MCF 10A (cell line): ENCODE data around the gene TMEM243. TPM values are rescaled to one million over a fixed set of nuclear protein-coding genes. Genes with fewer than 3 reads are reported as not detected.
A peak's percentile ranks its signal among the peaks of the same experiment; 100 is the strongest.
"Not testable (repeated sequence)": the region's sequence is repeated elsewhere in the genome, so short reads cannot be mapped to it uniquely, and the experiment has no call there.

Experiments used
- BruUV-seq: library from RNA; stranded (reverse); fragments of 400-500 nt; replicated peaks from 2 replicates; lab custom pipeline; 2021; lab: Mats Ljungman, UMichigan
- CTCF ChIA-PET: fragments of 300-600 bp; sonication (Branson Sonifier 250); formaldehyde crosslinking; extraction: SDS; loops from one replicate; lab custom pipeline; 2021; ENCODE audit warnings: antibody characterized with exemption, inconsistent platforms; lab: Yijun Ruan, JAX
- POLR2A ChIA-PET: fragments of 300-600, 350-650 bp; sonication (Branson Sonifier 250); formaldehyde crosslinking; extraction: SDS; loops from one replicate; lab custom pipeline; 2020; ENCODE audit warnings: antibody characterized with exemption, inconsistent platforms; lab: Yijun Ruan, JAX
- DNase-seq: peaks from one replicate; pipeline ENCODE4 v3.0.0-alpha.2; 2018; ENCODE audit not compliant: unreplicated experiment
- H3K27ac Mint-ChIP-seq: one replicate; pipeline ENCODE4 v1.8.0; 2022; ENCODE audit warnings: mild to moderate bottlenecking, low read depth, mixed read lengths; ENCODE audit not compliant: unreplicated experiment
- H3K27me3 Mint-ChIP-seq: one replicate; pipeline ENCODE4 v1.8.0; 2022; ENCODE audit warnings: mixed read lengths; ENCODE audit not compliant: insufficient read depth, unreplicated experiment
- H3K36me3 Mint-ChIP-seq: one replicate; pipeline ENCODE4 v1.8.0; 2022; ENCODE audit warnings: mild to moderate bottlenecking, moderate library complexity, mixed read lengths; ENCODE audit not compliant: insufficient read depth, unreplicated experiment
- H3K4me1 Mint-ChIP-seq: one replicate; pipeline ENCODE4 v1.8.0; 2022; ENCODE audit warnings: mixed read lengths; ENCODE audit not compliant: insufficient read depth, unreplicated experiment
- H3K4me3 Mint-ChIP-seq: one replicate; pipeline ENCODE4 v1.8.0; 2022; ENCODE audit warnings: mild to moderate bottlenecking, moderate library complexity, mixed read lengths; ENCODE audit not compliant: unreplicated experiment
- H3K9me3 Mint-ChIP-seq: one replicate; pipeline ENCODE4 v1.8.0; 2022; ENCODE audit warnings: mixed read lengths; ENCODE audit not compliant: unreplicated experiment
- CTCF ChIP-seq: fragments of 200-600 bp; IDR thresholded peaks from one replicate; pipeline ENCODE4 v1.8.0; 2022; ENCODE audit warnings: antibody characterized with exemption, mild to moderate bottlenecking; ENCODE audit not compliant: unreplicated experiment
- intact Hi-C: fragments of 100-400 bp; cut with micrococcal nuclease; formaldehyde crosslinking; loops from 2 replicates; pipeline ENCODE4 v1.14.1; 2022
- total RNA-seq: library from RNA; stranded (reverse); gene quantifications from 2 replicates; pipeline ENCODE4 v1.2.3, GENCODE V29; 2022

Gene TMEM243
- total RNA-seq, 1 experiment from 2014 or later: 23.0 TPM

GRCh38 chr7:87209295-87209924 is 10.1 kb downstream of the TMEM243 start:
- CTCF ChIA-PET: interaction anchor here (1.1 kb wide), 1 partner anchor 9 kb away, joined by 3 read pairs; no protein-coding TSS in a partner anchor
- intact Hi-C loops: no loop called here
- BruUV-seq: no TSS peak
- Mint-ChIP-seq H3K4me3 (no peak overlapping the region), H3K9me3 (peaks cover 13% of the 10 kb centered on the region), H3K27me3 (no peaks in the 10 kb centered on the region), H3K36me3 (peaks cover 28% of the 10 kb centered on the region), H3K27ac (no peak overlapping the region), H3K4me1 (peaks cover 15% of the 10 kb centered on the region)
- no peak for TF ChIP-seq CTCF
- no peak for DNase-seq
- POLR2A ChIA-PET: no interaction called here

- POLR2A ChIA-PET: interaction anchor here (1.1 kb wide), 1 partner anchor 11 kb away, joined by 6 read pairs; no protein-coding TSS in a partner anchor
- Mint-ChIP-seq H3K27ac (no peak overlapping the region), H3K27me3 (no peaks in the 10 kb centered on the region), H3K4me1 (no peaks in the 10 kb centered on the region), H3K4me3 (no peak overlapping the region), H3K9me3 (peaks cover 20% of the 10 kb centered on the region), H3K36me3 (peaks cover 22% of the 10 kb centered on the region)
- intact Hi-C loops: no loop called here
- no TSS peak for BruUV-seq
- CTCF ChIA-PET: interaction anchor here (0.7 kb wide), 1 partner anchor 11 kb away, joined by 3 read pairs; no protein-coding TSS in a partner anchor
- no peak for DNase-seq
- TF ChIP-seq CTCF: no peak
These were observed 13.2 kb downstream of the TMEM243 start for GRCh38 chr7:87206361-87206760.

- H3K27ac Mint-ChIP-seq, H3K27me3 Mint-ChIP-seq, BruUV-seq, H3K4me3 Mint-ChIP-seq, intact Hi-C loops, H3K4me1 Mint-ChIP-seq, POLR2A ChIA-PET, DNase-seq: not testable (repeated sequence)
- H3K9me3 Mint-ChIP-seq: peaks cover 20% of the 10 kb centered on the region
- CTCF ChIA-PET: interaction anchor here (0.7 kb wide), 1 partner anchor 12 kb away, joined by 3 read pairs; no protein-coding TSS in a partner anchor
- peaks cover 24% of the 10 kb centered on the region for H3K36me3 Mint-ChIP-seq
These were observed 13.8 kb downstream of the TMEM243 start for GRCh38 chr7:87205701-87206100.

GRCh38 chr7:87204933-87205332 is 14.6 kb downstream of the TMEM243 start:
- Mint-ChIP-seq H3K4me1 (no peaks in the 10 kb centered on the region), H3K27me3 (no peaks in the 10 kb centered on the region), H3K4me3 (no peak overlapping the region), H3K27ac (no peak overlapping the region), H3K9me3 (peaks cover 20% of the 10 kb centered on the region), H3K36me3 (peaks cover 32% of the 10 kb centered on the region)
- DNase-seq: peak; percentile 8
- no peak for TF ChIP-seq CTCF
- intact Hi-C loops: no loop called here
- no TSS peak for BruUV-seq
- CTCF ChIA-PET: interaction anchor here (0.7 kb wide), 1 partner anchor 965 kb away, joined by 3 read pairs; no protein-coding TSS in a partner anchor
- POLR2A ChIA-PET: interaction anchor here (2.8 kb wide), 1 partner anchor 15 kb away, joined by 15 read pairs; the partner anchor contains the start of gene TMEM243

GRCh38 chr7:87203929-87204328 is 15.6 kb downstream of the TMEM243 start:
- intact Hi-C loops, H3K27me3 Mint-ChIP-seq, H3K4me1 Mint-ChIP-seq, DNase-seq, BruUV-seq, CTCF ChIA-PET, H3K4me3 Mint-ChIP-seq, H3K27ac Mint-ChIP-seq: not testable (repeated sequence)
- Mint-ChIP-seq H3K9me3 (peaks cover 20% of the 10 kb centered on the region), H3K36me3 (peaks cover 39% of the 10 kb centered on the region)
- POLR2A ChIA-PET: interaction anchor here (0.9 to 2.8 kb wide), 3 partner anchors 12 to 21 kb away, joined by 4 to 15 read pairs (median 4); partner anchors contain the start of gene TMEM243
